HepG2 (cell line): Measurements from ENCODE around the gene GSK3A. TPM values are rescaled to one million over a fixed set of nuclear protein-coding genes. Genes with fewer than 3 reads are reported as not detected.

Experiments used
- ATF1 ChIP-seq: IDR thresholded peaks from 2 replicates; pipeline ENCODE4 v1.6.1; 2016; ENCODE audit warnings: mild to moderate bottlenecking, control low read depth
- EEA1 ChIP-seq: sonication (generic); formaldehyde crosslinking; IDR thresholded peaks from 2 replicates; pipeline ENCODE4 v1.5.1; 2020; ENCODE audit warnings: mild to moderate bottlenecking, missing genetic modification reagents, borderline replicate concordance
- GATAD2A ChIP-seq: IDR thresholded peaks from 2 replicates; pipeline ENCODE4 v1.6.1; 2016
- NFYC ChIP-seq: IDR thresholded peaks from 2 replicates; pipeline ENCODE4 v1.6.1; 2016; ENCODE audit warnings: missing genetic modification reagents, missing compliant biosample characterization
- SNAPC2 ChIP-seq: sonication (generic); formaldehyde crosslinking; IDR thresholded peaks from 2 replicates; pipeline ENCODE4 v1.8.1; 2022; ENCODE audit warnings: mild to moderate bottlenecking, missing genetic modification reagents
- TAF1 ChIP-seq: sonication (generic); formaldehyde crosslinking; IDR thresholded peaks from 2 replicates; pipeline ENCODE4 v1.4.0; 2020; ENCODE audit warnings: missing genetic modification reagents
- TP53 ChIP-seq: sonication (generic); formaldehyde crosslinking; conservative IDR thresholded peaks from 2 replicates; pipeline ENCODE4 v1.4.0; 2020; ENCODE audit warnings: missing genetic modification reagents
- ZNF274 ChIP-seq: sonication (generic); formaldehyde crosslinking; IDR thresholded peaks from 2 replicates; pipeline ENCODE4 v1.5.1; 2020; ENCODE audit warnings: mild to moderate bottlenecking, missing genetic modification reagents
- ZNF317 ChIP-seq: sonication (generic); formaldehyde crosslinking; IDR thresholded peaks from 2 replicates; pipeline ENCODE4 v1.5.0; 2020; ENCODE audit warnings: mild to moderate bottlenecking, missing genetic modification reagents
- ZNF530 ChIP-seq: sonication (generic); formaldehyde crosslinking; IDR thresholded peaks from 2 replicates; pipeline ENCODE4 v1.5.0; 2020; ENCODE audit warnings: low read depth, mild to moderate bottlenecking, missing genetic modification reagents
- ZNF549 ChIP-seq: sonication (generic); formaldehyde crosslinking; IDR thresholded peaks from 2 replicates; pipeline ENCODE4 v1.5.0; 2020; ENCODE audit warnings: missing genetic modification reagents
- ZNF788 ChIP-seq: sonication (generic); formaldehyde crosslinking; IDR thresholded peaks from 2 replicates; pipeline ENCODE4 v1.5.0; 2020; ENCODE audit warnings: mild to moderate bottlenecking, missing genetic modification reagents, borderline replicate concordance
- ZNF816 ChIP-seq: sonication (generic); formaldehyde crosslinking; IDR thresholded peaks from 2 replicates; pipeline ENCODE4 v1.8.0; 2022; ENCODE audit warnings: missing genetic modification reagents, mild to moderate bottlenecking, borderline replicate concordance
- polyA plus RNA-seq, 8 experiments: library from polyadenylated mRNA; depleted of rRNA in 3 of 8; stranded (reverse) in 7 of 8; unstranded in 1 of 8; fragments of >200 nt; fragmentation: Illumina TruSeq in 4 of 8; extraction: Trizol in 4 of 8; gene quantifications; 2 replicates each; pipeline versions ENCODE4 v1.2.1 to v1.2.3, GENCODE V29; 2011 to 2016; ENCODE audit warnings: low read depth in 4 of 8, missing spikeins in 1 of 8, mixed read lengths in 1 of 8; ENCODE audit not compliant: insufficient read depth in 1 of 8
- total RNA-seq, 5 experiments: library from RNA; depleted of rRNA; stranded (reverse); fragments of >200 nt; fragmentation: Illumina TruSeq; extraction: Trizol; gene quantifications; 2 replicates each; pipeline ENCODE4 v1.2.3, GENCODE V29; 2016; ENCODE audit warnings: low read depth in 1 of 5
- TF ChIP-seq, protein P1 (sequence below): sonication (generic); formaldehyde crosslinking; IDR thresholded peaks from 2 replicates; pipeline ENCODE4; 2020; ENCODE audit warnings: missing genetic modification reagents, mild to moderate bottlenecking, borderline replicate concordance
- TF ChIP-seq, protein P2 (sequence below): sonication (generic); formaldehyde crosslinking; IDR thresholded peaks from 2 replicates; pipeline ENCODE4 v1.8.1; 2023; ENCODE audit warnings: mild to moderate bottlenecking, moderate library complexity, missing genetic modification reagents
- TF ChIP-seq, protein P3 (sequence below), 2 experiments: sonication (generic) in 1 of 2; formaldehyde crosslinking in 1 of 2; IDR thresholded peaks; 2 replicates each; pipeline versions ENCODE4 v1.5.1 to v1.6.1; 2011 to 2020; ENCODE audit warnings: borderline replicate concordance in 1 of 2, low read depth in 1 of 2, low read length in 1 of 2, mild to moderate bottlenecking in 1 of 2, missing genetic modification reagents in 1 of 2, moderate library complexity in 1 of 2
- TF ChIP-seq, protein P4 (sequence below): IDR thresholded peaks from 2 replicates; pipeline ENCODE4 v1.6.1; 2016
- TF ChIP-seq, protein P5 (sequence below): IDR thresholded peaks from 2 replicates; pipeline ENCODE4 v1.6.1; 2018; ENCODE audit warnings: missing genetic modification reagents

GSK3A gene
- total and polyA plus RNA-seq, 2 of the 13 experiments (the other 11 are each of a cell fraction or from before 2014, with no cell fraction given), result 16.9 to 52.5 TPM

DNA sequence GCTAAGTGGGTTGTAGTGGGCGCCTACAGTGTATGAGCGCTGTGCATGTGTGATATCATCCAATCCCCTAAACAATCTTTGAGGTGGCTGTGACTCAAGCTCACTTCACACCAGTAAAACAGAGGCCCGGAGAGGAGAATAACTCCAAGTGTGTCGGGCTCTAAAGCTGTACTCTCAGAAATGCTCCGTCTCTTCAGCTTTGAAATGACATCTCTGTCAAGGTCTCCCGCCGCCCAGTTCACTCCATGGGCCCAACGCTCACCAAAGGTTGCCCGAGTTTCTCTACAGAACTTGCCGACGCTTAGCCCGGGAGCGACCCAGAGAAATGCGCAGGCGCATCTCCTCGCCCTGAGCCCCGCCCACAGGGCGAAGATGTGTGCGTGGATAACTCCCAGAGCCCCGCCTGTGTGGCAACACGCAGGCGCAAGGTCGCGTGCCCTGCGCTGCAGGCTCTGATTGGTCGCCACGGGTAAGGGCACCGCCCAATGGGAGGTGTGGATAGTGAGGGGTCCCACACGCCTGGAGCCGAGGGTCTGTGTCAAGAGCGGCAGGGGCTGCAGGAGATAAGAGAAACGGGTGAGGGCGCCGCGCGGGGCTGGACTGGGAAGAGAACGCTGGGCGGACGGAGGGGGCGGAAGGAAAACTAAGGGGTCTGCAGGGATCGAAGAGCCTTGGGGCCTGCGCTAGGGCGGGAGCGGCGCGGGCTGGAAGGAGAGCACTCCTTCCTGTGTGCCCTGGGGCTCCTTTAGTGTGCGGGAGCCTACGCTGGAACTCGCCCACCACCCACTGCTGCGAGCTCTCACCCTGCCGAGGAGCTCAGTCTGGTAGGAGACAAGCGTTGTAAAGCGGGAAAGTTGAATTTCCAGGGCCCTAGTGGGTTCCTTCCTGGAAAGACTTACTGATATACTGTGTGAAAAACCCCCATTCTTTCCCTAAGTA is 22.3 kb downstream of the GSK3A start, which contains the start of gene ZNF526 (continued):
- TF ChIP-seq, protein P1, sequence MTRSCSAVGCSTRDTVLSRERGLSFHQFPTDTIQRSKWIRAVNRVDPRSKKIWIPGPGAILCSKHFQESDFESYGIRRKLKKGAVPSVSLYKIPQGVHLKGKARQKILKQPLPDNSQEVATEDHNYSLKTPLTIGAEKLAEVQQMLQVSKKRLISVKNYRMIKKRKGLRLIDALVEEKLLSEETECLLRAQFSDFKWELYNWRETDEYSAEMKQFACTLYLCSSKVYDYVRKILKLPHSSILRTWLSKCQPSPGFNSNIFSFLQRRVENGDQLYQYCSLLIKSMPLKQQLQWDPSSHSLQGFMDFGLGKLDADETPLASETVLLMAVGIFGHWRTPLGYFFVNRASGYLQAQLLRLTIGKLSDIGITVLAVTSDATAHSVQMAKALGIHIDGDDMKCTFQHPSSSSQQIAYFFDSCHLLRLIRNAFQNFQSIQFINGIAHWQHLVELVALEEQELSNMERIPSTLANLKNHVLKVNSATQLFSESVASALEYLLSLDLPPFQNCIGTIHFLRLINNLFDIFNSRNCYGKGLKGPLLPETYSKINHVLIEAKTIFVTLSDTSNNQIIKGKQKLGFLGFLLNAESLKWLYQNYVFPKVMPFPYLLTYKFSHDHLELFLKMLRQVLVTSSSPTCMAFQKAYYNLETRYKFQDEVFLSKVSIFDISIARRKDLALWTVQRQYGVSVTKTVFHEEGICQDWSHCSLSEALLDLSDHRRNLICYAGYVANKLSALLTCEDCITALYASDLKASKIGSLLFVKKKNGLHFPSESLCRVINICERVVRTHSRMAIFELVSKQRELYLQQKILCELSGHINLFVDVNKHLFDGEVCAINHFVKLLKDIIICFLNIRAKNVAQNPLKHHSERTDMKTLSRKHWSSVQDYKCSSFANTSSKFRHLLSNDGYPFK (CRISPR knock-in tag), result peak; percentile 75
- TF ChIP-seq ZNF274 (CRISPR knock-in tag), result no peak
- TF ChIP-seq ZNF788 (CRISPR knock-in tag), result peak; percentile 79; the same call in 1 of the 2 replicates
- TF ChIP-seq NFYC (CRISPR knock-in tag), result peak; percentile 99
- TF ChIP-seq, protein P2, sequence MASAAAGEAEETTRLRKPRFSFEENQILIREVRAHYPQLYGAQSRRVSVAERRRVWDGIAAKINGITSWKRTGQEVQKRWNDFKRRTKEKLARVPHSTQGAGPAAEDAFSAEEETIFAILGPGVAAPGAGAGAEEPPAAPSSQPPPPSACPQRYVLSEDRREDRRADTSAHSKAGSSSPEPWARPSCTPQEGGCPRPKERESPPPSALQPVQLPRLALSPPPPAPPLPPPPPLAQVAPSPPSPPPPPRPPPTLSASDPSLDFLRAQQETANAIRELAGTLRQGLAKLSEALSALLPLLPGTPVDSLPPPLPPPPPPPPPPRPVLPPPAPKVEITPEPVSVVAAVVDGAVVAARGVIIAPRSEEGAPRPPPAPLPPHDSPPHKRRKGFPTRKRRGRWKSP, result peak; percentile 90
- peak; percentile 48; the same call in 1 of the 2 replicates for TF ChIP-seq ZNF317
- TF ChIP-seq, protein P3, sequence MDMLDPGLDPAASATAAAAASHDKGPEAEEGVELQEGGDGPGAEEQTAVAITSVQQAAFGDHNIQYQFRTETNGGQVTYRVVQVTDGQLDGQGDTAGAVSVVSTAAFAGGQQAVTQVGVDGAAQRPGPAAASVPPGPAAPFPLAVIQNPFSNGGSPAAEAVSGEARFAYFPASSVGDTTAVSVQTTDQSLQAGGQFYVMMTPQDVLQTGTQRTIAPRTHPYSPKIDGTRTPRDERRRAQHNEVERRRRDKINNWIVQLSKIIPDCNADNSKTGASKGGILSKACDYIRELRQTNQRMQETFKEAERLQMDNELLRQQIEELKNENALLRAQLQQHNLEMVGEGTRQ (IDR thresholded peaks at IDR 0.05; ENCODE audit: low read depth, low read length), result peak; percentile 82
- TF ChIP-seq, protein P3 (CRISPR knock-in tag; IDR thresholded peaks at IDR 0.05; ENCODE audit: borderline replicate concordance), result peak; percentile 89; the same call in 1 of the 2 replicates
- peak; percentile 30; the same call in 1 of the 2 replicates for TF ChIP-seq TP53
- peak; percentile 94 for TF ChIP-seq TAF1 (CRISPR knock-in tag)
- TF ChIP-seq EEA1 (CRISPR knock-in tag), result 0 out of 2 replicates have a peak, but pooled peaks have one; percentile 16
- no peak for TF ChIP-seq ZNF530 (CRISPR knock-in tag)
- no peak for TF ChIP-seq ZNF549
- no peak; the same call in 1 of the 2 replicates for TF ChIP-seq SNAPC2 (CRISPR knock-in tag)
- peak; percentile 91 for TF ChIP-seq ZNF816 (CRISPR knock-in tag)
- TF ChIP-seq GATAD2A, result peak; percentile 71
- TF ChIP-seq, protein P4, sequence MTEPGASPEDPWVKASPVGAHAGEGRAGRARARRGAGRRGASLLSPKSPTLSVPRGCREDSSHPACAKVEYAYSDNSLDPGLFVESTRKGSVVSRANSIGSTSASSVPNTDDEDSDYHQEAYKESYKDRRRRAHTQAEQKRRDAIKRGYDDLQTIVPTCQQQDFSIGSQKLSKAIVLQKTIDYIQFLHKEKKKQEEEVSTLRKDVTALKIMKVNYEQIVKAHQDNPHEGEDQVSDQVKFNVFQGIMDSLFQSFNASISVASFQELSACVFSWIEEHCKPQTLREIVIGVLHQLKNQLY, result peak; percentile 49; the same call in 1 of the 2 replicates
- TF ChIP-seq ATF1, result no peak
- TF ChIP-seq, protein P5, sequence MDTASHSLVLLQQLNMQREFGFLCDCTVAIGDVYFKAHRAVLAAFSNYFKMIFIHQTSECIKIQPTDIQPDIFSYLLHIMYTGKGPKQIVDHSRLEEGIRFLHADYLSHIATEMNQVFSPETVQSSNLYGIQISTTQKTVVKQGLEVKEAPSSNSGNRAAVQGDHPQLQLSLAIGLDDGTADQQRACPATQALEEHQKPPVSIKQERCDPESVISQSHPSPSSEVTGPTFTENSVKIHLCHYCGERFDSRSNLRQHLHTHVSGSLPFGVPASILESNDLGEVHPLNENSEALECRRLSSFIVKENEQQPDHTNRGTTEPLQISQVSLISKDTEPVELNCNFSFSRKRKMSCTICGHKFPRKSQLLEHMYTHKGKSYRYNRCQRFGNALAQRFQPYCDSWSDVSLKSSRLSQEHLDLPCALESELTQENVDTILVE (CRISPR knock-in tag), result peak; percentile 86
